ENCODE data around the gene ANKRD66.
"Not testable (repeated sequence)": the region's sequence is repeated elsewhere in the genome, so short reads cannot be mapped to it uniquely, and the experiment has no call there.

ANKRD66 gene

DNA sequence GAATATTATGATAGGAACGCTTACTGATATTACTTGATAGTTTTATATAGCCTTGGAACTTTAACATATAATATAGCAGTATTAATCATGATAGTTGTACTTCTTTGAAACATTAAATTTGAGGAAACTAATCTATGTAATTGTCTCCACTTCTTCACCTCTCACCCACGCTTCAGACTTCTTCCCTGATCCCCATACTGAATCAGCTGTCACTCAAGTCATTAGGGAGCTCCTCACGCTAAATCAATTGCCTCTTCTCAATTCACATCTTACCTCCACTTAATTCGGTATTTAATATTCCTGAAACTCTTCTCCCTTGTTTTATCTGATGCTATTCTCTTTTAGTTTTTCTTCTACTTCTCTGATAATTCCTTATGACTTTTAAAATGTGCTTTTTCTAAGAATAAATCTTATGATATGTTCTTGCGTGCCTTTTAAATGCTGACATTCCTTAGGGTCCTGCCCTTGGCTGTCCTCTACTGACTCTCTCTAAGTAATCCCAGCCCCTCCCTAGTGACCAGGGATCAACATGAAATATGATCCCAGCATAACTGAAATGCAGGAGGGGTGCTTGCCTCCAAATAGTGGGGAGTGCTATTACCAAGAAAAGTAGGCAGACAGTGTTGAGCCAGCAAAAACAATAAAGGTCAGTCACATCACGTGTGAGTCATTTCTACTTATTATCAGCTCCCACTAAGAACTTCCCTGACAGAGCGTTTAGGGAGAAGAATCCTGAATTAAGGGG is 9.9 kb downstream of the ANKRD66 start:
- no peak for DNase-seq

- DNase-seq = no peak
These were observed 10.5 kb downstream of the ANKRD66 start for GRCh38 chr6:46757214-46757596.

GRCh38 chr6:46758960-46759753 is 12.4 kb downstream of the ANKRD66 start:
- no peak for DNase-seq

DNA sequence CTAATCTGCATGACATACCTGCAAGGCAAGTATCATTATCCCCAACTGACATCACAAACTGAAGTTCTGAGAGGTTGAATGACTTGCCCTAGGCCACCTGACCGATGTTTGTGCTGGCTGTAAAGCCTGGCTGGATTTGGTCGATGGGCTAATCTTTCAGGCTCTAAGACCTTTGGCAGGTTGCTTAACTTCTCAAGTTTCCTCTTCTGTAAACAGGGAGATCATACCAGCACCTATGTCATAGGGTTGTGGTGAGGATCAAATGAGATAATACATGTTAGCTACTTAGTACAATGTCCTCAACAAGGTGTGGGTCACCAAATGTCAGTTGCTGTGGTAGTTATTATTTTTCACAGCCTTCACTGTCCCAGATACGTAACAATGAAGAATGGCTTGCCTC is 14.2 kb downstream of the ANKRD66 start:
- DNase-seq = no peak

DNA sequence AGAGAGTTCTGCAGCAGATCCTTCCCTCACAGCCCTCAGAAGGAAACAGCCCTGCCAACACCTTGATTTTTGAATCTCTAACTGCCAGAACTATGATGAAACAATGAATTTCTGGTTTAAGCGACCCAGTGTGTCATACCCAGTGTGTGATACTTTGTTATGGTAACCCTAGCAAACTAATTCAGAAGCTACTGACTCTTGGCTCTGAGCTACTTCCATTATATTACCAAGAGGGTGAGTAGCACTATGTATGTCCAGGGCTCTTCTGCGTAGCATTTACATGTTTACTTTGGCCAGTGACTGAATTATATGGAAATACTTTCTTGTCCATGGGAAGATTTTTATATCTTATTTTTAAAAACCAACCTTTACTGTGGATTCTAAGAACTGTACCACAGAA is 16.7 kb downstream of the ANKRD66 start:
- no peak for DNase-seq

- DNase-seq = not testable (repeated sequence)
These were observed 17.5 kb downstream of the ANKRD66 start for GRCh38 chr6:46764280-46764679.

GRCh38 chr6:46764961-46765360 is 18.2 kb downstream of the ANKRD66 start:
- DNase-seq = no peak

DNA sequence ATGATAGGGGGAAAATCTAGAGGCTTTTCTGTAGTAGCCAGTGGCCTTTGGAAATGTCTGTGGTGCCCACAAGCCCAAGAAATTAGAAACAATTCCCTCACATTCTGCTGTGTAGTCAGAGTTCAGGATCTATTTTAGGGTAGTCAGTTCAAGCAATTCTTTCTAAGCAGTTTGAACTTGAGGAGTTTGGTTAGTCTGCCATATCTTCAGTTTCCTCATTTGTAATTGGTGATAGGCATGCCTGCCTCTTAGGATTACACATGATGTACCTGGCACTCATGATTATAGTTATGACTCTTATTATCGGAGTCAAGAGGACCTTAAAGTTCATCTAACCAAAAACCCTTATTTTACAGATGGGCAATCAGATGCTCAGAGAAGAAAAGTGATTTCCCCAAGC is 25.3 kb downstream of the ANKRD66 start:
- no peak for DNase-seq

GRCh38 chr6:46772762-46773161 is 26.0 kb downstream of the ANKRD66 start:
- peak; percentile 100 for DNase-seq

GRCh38 chr6:46773201-46773855 is 26.6 kb downstream of the ANKRD66 start:
- DNase-seq = peak; percentile 32 to 49

- not testable (repeated sequence) for DNase-seq
These were observed 28.0 kb downstream of the ANKRD66 start for GRCh38 chr6:46774736-46775135.

- no peak for DNase-seq
These were observed 29.5 kb downstream of the ANKRD66 start for GRCh38 chr6:46776070-46776712.

GRCh38 chr6:46777476-46778346 is 31.0 kb downstream of the ANKRD66 start:
- no peak for DNase-seq

DNA sequence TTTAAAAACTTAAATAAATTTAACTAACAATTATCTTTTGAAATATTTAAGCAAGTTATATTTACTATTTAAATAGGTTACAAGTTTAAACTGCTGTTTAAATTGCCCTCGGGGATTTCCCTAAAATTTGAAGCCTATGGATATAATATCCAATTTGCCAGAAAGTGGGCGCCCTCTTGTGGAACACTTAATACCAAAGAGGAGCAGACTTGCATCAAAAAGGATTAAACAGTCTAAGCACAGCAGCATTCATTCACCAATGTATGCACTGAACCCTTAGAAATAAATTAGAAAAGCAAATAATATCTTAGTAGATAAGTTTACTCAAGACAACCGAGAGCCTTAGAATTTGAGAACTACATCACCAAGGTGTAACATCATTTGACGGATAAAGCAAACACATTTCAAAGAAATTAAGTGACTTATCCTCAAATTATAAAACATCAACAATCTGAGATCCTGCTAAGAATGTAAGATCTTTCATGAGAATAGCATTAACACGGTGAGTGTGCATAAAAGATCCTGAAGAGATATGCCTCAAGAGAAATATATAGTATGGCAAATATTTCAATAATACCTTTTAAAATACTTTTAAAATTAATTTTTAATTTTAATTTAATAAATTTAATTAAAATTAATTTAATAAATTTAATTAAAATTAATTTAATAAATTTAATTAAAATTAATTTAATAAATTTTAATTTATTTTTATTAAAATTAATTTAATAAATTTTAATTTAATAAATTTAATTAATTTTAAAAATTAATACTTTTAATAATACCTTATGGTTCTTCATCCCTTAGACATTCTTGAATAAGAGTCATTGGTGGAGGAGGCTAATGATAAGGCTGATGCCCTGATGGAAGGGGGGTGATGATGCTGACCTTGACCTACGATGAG is 35.0 kb downstream of the ANKRD66 start:
- DNase-seq = peak; percentile 81 to 85

DNA sequence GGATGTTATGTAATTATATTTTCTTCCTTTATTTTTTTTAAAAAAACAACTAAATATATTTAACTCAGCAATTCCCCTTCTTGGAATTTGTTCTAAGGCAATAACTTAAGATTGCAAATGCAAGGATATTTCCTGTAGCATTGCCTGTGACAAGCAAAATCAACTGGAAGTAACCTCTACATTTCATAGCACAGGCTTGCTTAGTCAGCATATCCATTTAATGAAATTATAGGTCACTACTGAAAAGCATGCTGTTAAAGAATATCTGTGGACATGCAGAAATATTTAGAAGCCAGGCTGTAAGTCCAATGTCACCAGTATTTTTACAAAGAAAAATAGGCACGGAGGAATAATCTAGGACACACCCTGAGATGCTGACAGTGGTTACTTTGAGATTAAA is 37.8 kb downstream of the ANKRD66 start:
- no peak for DNase-seq

DNA sequence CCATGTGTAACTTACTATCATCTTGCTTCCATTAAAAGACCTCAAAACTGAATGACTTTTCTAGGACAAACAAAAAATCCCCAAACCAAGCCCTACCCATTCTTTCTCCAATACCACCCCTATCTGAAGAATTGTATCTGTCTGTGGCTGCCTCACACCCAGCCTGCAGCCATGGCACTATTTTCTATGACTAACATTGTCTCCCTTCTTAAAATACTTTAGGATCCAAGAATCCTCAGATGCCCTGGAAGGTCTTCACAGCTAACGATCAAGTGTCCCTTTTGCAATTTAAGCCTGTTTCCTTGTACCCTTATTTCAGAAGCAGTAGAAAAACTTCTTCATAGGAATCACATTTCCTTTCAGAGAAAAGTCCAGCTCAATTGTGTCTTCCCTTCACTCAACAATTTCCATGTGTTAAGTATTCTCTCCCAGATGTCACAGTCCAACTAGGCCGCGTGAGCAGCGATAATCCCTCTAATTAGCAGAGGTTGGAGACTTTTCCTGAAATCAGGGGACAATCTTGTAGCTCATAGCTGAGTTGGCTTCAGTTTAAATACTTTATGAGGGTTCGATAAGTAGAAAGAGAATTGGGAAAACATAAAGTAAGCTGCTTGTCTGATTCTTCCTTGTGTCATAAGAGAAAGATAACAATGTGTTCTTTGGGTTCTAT is 41.3 kb downstream of the ANKRD66 start:
- no peak for DNase-seq

GRCh38 chr6:46788791-46789190 is 42.1 kb downstream of the ANKRD66 start:
- no peak for DNase-seq

- no peak for DNase-seq
These were observed 43.0 kb downstream of the ANKRD66 start for GRCh38 chr6:46789434-46790354.

- DNase-seq = no peak
These were observed 43.7 kb downstream of the ANKRD66 start for GRCh38 chr6:46790355-46790874.

Measured in AML-193 (cell line).